GM21367 (cell line): ENCODE measurements around the gene ATR.
"Not testable (repeated sequence)": the region's sequence is repeated elsewhere in the genome, so short reads cannot be mapped to it uniquely, and the experiment has no call there.

Experiments used
- ATAC-seq: cut with Tn5 transposase; IDR thresholded peaks from one replicate; pipeline ENCODE4 v1.9.1; 2021; ENCODE audit not compliant: unreplicated experiment

ATR gene

DNA sequence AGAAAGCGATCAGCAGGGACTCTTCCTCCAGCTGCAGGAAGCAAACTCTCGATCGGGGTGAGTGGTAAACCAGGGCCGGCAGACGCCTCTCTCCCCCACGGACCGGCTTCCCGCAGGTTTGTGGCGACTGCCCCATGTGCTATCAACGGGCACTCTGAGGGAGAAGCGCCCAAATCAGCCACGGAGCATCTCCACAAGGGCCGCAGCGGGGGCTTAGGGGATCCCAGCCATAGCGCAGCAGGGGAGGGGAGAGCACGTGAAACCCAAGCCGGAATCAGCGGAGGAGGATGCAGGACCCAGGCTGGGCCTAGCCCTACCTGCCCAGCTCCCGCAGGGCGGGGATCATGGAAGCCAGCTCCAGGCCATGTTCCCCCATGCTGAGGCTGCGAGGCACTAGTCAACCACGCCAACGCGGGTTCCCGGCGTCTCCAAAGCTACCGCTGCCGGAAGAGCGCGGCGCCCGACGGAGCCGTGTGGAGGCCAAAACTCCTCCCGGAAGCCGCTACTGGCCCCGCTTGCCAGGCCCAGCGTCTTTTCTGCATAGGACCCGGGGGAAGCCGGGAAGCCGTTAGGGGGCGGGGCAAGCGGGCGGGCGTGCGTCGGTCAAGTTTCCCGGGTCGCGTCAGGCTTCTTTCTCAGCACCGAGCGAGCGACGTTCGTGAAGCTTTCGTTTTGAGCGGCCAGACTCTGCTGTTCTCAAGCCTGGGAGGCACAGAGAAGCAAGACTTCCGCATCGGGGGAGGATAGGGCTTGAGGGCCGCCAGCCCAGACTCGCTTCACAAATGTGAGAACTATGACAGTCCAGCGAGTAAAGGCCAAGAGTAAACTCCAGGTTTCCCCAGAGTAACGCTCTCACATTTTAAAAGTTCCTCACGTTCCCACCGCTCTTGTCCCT is at the start of gene ATR:
TSS of gene ATR (minus strand) at position 405 of the 895 bp plus-strand sequence. CDS start at position 376, 29 bp downstream.
- ATAC-seq: peak; percentile 95

DNA sequence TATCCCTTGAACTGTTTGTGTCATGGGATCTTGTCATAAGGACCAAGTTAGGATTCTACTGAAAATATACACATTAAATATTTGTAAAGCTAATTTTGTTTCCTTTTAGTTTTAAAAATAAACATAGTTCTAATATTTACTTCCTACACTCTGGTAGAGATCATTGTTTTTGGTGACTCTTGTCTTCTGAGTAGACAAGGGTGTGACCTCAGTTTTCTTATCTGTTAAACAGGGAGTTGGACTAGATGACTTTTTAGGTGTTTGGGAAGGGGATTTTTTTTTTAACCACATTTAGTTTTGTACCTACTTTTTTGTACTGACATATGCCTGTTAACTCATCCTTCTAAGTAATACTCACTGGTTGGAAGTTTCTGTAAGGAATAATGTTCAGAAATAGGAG is 48.4 kb upstream of the ATR start:
- ATAC-seq: no peak

DNA sequence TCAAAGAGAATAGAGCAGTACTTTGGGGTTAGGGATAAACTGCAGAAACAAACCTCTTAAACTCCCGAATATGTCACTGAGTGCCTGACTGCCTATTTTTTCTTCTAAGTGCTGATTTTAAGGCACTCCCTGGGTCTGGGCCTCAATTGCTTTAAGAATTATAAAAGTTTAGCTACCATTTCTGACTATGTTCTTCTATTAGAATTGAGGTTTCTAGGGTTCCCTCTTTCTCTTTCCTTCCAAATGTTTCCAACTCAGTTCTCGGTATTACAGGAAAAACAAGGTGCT is 46.6 kb upstream of the ATR start:
- no peak for ATAC-seq

DNA sequence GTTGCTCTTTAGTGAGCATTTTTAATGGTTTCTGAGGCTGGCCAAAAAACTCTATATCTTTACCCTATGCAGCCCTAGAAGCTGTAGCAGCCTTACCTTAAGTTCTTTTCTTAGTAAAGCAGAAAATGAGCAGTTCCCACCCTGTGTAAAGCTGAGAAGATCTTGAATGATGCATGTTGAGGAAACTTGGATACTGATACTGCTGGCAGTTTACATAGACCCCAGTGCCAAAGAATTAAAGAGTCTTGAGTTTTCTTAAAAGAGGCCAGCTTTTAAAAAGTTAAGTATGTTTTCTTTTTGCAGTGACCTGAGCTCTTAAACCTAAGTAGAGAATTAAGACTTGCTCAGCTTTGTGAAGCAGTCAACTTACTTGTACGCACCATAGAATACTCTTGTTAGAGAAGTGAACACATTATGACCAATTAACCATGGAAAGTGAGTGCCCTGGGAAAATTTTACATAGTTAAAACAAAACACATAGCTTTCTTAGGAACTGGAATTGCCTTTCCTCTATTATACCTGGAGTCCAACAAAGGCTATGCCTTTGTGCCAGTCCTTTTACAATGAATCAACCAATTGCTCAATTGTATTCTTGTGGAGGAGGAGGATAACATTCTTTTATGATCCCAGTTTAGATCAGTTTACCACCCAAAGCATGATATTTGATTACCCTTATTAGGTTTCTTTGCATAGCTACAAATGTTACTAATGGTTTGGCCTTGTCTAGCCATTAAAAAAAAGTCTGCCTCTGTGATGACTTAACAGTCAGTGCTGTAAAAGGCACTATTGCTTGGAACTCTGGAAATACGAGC is 46.0 kb upstream of the ATR start:
- ATAC-seq: no peak

- ATAC-seq: no peak
These were observed 44.7 kb upstream of the ATR start for GRCh38 chr3:142623194-142623593.

- ATAC-seq: no peak
These were observed 43.9 kb upstream of the ATR start for GRCh38 chr3:142622405-142622804.

GRCh38 chr3:142618917-142619461 is 40.5 kb upstream of the ATR start:
- ATAC-seq: no peak

GRCh38 chr3:142615171-142615570 is 36.6 kb upstream of the ATR start:
- no peak for ATAC-seq

DNA sequence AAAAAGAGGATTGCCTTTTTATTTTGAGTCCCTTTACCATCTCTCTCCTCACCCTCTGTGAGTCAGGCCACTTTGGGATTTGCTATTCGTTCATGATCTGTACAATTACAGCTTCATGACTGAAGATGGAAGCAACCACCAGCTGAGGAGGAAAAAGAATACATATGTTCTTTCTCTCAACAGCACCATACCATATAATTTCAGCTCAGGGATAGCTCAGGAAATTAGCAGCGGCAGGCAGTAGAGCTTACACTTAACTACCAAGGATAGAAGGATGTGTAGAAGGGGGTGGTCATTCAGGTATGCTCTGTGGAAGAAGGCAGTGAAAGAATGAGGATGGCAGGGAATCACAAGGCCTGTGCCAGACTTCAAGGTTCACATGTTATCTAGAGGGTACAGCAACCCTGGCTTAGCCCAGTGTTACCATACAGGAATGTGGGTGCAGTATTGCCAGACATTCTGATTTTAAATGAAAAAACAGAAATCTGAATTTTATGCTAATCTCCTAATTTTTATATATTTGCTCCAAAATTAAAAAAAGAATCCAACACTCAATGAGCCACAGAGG is 35.6 kb upstream of the ATR start:
- ATAC-seq: no peak

GRCh38 chr3:142613491-142613890 is 35.0 kb upstream of the ATR start:
- no peak for ATAC-seq

- no peak for ATAC-seq
These were observed 32.7 kb upstream of the ATR start for GRCh38 chr3:142611206-142611605.

GRCh38 chr3:142609136-142609535 is 30.6 kb upstream of the ATR start:
- no peak for ATAC-seq

GRCh38 chr3:142608631-142609030 is 30.1 kb upstream of the ATR start:
- ATAC-seq: no peak

- no peak for ATAC-seq
These were observed 26.4 kb upstream of the ATR start for GRCh38 chr3:142604940-142605339.

DNA sequence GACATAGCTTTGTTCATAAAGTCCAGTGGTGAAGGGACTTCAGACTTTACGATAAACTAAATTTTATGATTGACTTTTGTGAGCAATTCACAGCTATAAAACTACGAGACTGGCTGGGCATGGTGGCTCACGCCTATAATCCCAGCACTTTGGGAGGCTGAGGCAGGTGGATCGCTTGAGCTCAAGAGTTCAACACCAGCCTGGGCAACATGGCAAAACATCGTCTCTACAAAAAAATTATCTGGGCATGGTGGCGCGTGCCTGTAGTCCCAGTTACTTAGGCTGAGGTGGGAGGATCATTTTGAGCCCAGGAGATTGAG is 24.8 kb upstream of the ATR start:
- ATAC-seq: not testable (repeated sequence)

DNA sequence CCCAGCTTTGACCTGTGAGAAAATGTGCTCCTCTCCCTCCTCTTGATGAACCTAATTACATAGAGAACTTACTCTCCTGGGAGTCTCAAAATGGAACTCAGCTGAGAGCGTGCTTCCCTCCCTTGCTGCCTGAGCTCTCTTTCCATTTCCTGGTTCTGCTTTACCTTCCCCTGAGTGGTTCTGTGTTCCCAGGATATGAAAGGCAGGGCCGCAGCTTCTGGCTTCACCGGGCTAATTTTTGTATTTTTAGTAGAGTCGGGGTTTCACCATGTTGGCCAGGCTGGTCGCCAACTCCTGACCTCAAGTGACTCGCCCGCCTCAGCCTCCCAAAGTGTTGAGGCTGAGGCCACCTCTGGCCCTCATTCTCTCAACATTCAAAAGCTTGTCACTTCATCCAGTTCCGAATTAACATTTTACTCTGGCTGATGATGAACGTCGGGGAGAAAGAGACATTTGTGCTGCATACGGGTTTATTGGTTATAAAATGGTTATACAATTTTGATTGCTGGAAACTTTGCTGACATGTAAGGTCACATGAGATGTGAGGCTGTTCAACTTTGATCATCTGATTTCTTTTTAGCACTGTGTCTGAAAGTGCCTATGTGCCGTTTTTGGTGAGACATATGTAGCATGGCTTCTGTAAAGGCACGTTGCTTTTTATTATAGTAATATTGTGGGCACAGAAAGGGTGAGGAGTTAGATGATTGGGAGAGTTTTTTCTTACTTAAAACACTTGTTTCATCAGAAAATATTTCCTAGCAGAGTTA is 24.3 kb upstream of the ATR start:
- ATAC-seq: no peak

DNA sequence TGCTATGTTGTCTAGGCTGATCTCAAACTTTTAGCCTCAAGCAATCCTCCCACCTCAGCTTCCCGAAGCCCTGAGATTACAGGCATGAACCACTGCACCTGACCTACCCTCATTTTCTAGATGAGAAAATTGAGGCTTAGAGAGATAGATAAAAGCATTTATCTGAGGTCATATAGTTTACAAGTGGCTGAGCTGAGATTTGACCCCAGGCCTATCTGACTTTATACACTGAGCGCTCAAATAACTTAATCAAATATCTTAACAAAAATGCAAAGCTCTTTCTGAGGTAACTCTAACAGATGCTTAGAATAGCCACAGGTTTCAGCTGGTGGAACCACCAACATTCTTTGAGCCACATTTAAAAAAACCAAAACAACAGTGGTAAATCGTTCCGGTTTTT is 23.2 kb upstream of the ATR start:
- ATAC-seq: no peak

DNA sequence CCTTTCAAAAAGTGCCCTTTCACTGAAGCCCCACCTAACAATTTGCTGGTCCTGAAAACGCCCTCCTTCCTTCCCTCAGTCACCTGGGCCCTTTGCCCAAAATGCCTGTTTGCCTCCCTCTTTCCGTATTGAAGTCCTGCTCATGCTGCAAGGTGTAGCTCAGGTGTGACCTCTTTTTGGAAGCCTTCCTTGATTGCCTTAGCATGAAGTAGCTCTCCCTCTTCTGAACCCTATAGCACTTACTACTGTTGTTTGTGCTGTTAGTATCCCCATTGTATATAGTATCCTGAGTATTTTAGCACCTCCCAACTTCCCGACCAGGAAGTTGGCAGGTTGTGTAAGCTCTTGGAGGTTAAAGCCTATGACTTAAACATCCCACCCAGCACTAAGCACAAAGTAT is 19.4 kb upstream of the ATR start:
- no peak for ATAC-seq

GRCh38 chr3:142596726-142597088 is 18.2 kb upstream of the ATR start:
- no peak for ATAC-seq

DNA sequence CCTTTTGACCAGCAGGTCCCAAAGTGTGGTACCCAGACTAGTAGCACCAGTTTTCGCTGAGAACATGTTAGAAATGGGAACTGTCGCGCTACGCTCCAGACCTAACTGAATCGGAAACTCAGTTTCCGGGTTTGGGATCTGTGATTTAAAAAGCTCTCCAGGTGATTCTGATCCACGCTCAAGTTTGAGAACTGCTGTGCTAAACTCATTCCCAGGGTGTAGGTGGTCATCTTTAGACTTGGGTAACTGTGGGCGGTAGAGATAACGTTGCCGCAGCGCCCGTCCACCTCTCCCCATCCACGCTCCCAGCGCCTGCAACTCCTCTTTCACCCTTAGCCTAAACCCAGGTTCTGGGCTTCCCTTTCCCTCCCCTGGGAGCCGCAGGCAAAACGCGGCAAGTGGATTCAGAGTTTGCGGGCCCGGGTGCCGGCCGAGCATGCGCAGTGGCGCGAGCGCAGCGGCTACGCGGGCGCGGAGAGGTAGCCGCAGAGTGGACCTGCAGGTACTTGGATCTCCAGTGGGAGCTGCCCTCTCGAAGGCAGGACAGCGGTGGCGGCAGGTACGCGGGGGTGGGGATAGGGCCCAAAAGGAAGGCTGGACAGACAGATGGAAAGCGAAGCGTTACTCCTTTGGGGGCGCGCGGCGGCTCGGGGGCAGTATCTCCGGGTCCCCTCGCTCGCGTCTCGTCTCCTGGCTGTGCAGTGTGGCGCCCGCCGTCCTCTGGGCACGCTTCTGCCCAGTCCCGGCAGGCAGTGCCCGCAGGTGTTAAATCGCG is 17.6 kb upstream of the ATR start, which contains the start of gene PLS1:
TSS of gene PLS1 (plus strand) at position 443 of the 775 bp plus-strand sequence. CDS start 67,845 bp downstream, outside the sequence.
- ATAC-seq: peak; percentile 76
